GM23248 (cell line): Measurements from ENCODE around the gene AOPEP.

Experiments used
- EZH2 ChIP-seq: fragments of 200-600 bp; sonication (generic); IDR thresholded peaks from 2 replicates; pipeline ENCODE4 v1.6.1; 2018; ENCODE audit warnings: antibody characterized with exemption, mild to moderate bottlenecking; ENCODE audit not compliant: insufficient read depth, poor library complexity, severe bottlenecking
- EZH2phosphoT487 ChIP-seq: fragments of 200-600 bp; sonication (generic); IDR thresholded peaks from 2 replicates; pipeline ENCODE4 v1.6.1; 2018; ENCODE audit warnings: antibody characterized with exemption, moderate library complexity, mild to moderate bottlenecking, low read depth; ENCODE audit not compliant: insufficient read depth

GRCh38 chr9:94952565-94953373, 226.3 kb downstream of the AOPEP start:
- no peak for TF ChIP-seq EZH2
- no peak for TF ChIP-seq EZH2phosphoT487
